HepG2 (cell line): ENCODE data around the gene BBC3. TPM values are rescaled to one million over a fixed set of nuclear protein-coding genes. Genes with fewer than 3 reads are reported as not detected.

ENCODE experiments used
- BRCA1 ChIP-seq: sonication (generic); formaldehyde crosslinking; IDR thresholded peaks from 2 replicates; pipeline ENCODE4 v1.4.0; 2020; ENCODE audit warnings: missing genetic modification reagents
- CENPX ChIP-seq: sonication (generic); formaldehyde crosslinking; IDR thresholded peaks from 2 replicates; pipeline ENCODE4 v1.9.0; 2021; ENCODE audit warnings: mild to moderate bottlenecking, missing genetic modification reagents, moderate library complexity
- DR1 ChIP-seq: sonication (generic); formaldehyde crosslinking; IDR thresholded peaks from 2 replicates; pipeline ENCODE4 v1.8.0; 2021; ENCODE audit warnings: mild to moderate bottlenecking, missing genetic modification reagents, inconsistent platforms
- FOSL1 ChIP-seq: sonication (generic); formaldehyde crosslinking; IDR thresholded peaks from 2 replicates; pipeline ENCODE4 v1.9.0; 2021; ENCODE audit warnings: missing genetic modification reagents, borderline replicate concordance
- FOXC1 ChIP-seq: sonication (generic); formaldehyde crosslinking; IDR thresholded peaks from 2 replicates; pipeline ENCODE4 v1.8.0; 2022; ENCODE audit warnings: mild to moderate bottlenecking, missing genetic modification reagents, borderline replicate concordance
- GATAD2A ChIP-seq: IDR thresholded peaks from 2 replicates; pipeline ENCODE4 v1.6.1; 2016
- HNF4G ChIP-seq, 2 experiments: sonication (generic) in 1 of 2; formaldehyde crosslinking in 1 of 2; IDR thresholded peaks; 2 replicates each; pipeline versions ENCODE4 v1.4.0 to v1.6.1; 2011 to 2020; ENCODE audit warnings: borderline replicate concordance in 2 of 2, low read depth in 2 of 2, mild to moderate bottlenecking in 2 of 2, low read length in 1 of 2, missing genetic modification reagents in 1 of 2, moderate library complexity in 1 of 2
- MLX ChIP-seq: IDR thresholded peaks from 2 replicates; pipeline ENCODE4 v1.6.1; 2016
- NCOA5 ChIP-seq: sonication (generic); formaldehyde crosslinking; IDR thresholded peaks from 2 replicates; pipeline ENCODE4 v1.4.0; 2020; ENCODE audit warnings: missing genetic modification reagents
- NR3C1 ChIP-seq: sonication (generic); formaldehyde crosslinking; IDR thresholded peaks from 2 replicates; pipeline ENCODE4 v1.4.0; 2020; ENCODE audit warnings: missing genetic modification reagents
- PHB2 ChIP-seq: fragments of 450-650 bp; IDR thresholded peaks from 2 replicates; pipeline ENCODE4 v1.6.1; 2018; ENCODE audit not compliant: partially characterized antibody
- RBM39 ChIP-seq: fragments of 200-400 bp; formaldehyde crosslinking; IDR thresholded peaks from one replicate; pipeline ENCODE4 v1.6.1; 2018; ENCODE audit warnings: antibody characterized with exemption, mild to moderate bottlenecking, low read depth, low read length; ENCODE audit not compliant: poor library complexity, severe bottlenecking
- TFE3 ChIP-seq: IDR thresholded peaks from 2 replicates; pipeline ENCODE4 v1.6.1; 2016
- TSC22D2 ChIP-seq: sonication (generic); formaldehyde crosslinking; IDR thresholded peaks from 2 replicates; pipeline ENCODE4 v1.5.1; 2020; ENCODE audit warnings: missing genetic modification reagents, mild to moderate bottlenecking, borderline replicate concordance
- ZNF30 ChIP-seq: sonication (generic); formaldehyde crosslinking; IDR thresholded peaks from 2 replicates; pipeline ENCODE4 v1.5.0; 2020; ENCODE audit warnings: mild to moderate bottlenecking, missing genetic modification reagents
- ZNF549 ChIP-seq: sonication (generic); formaldehyde crosslinking; IDR thresholded peaks from 2 replicates; pipeline ENCODE4 v1.5.0; 2020; ENCODE audit warnings: missing genetic modification reagents
- ZNF572 ChIP-seq: sonication (generic); formaldehyde crosslinking; IDR thresholded peaks from 2 replicates; pipeline ENCODE4 v1.5.1; 2020; ENCODE audit warnings: mild to moderate bottlenecking, missing genetic modification reagents
- ZNF607 ChIP-seq: sonication (generic); formaldehyde crosslinking; IDR thresholded peaks from 2 replicates; pipeline ENCODE4 v1.5.1; 2020; ENCODE audit warnings: missing genetic modification reagents, mild to moderate bottlenecking, borderline replicate concordance
- polyA plus RNA-seq, 8 experiments: library from polyadenylated mRNA; depleted of rRNA in 3 of 8; stranded (reverse) in 7 of 8; unstranded in 1 of 8; fragments of >200 nt; fragmentation: Illumina TruSeq in 4 of 8; extraction: Trizol in 4 of 8; gene quantifications; 2 replicates each; pipeline versions ENCODE4 v1.2.1 to v1.2.3, GENCODE V29; 2011 to 2016; ENCODE audit warnings: low read depth in 4 of 8, missing spikeins in 1 of 8, mixed read lengths in 1 of 8; ENCODE audit not compliant: insufficient read depth in 1 of 8
- total RNA-seq, 5 experiments: library from RNA; depleted of rRNA; stranded (reverse); fragments of >200 nt; fragmentation: Illumina TruSeq; extraction: Trizol; gene quantifications; 2 replicates each; pipeline ENCODE4 v1.2.3, GENCODE V29; 2016; ENCODE audit warnings: low read depth in 1 of 5
- TF ChIP-seq, protein P1 (sequence below): sonication (generic); formaldehyde crosslinking; IDR thresholded peaks from 2 replicates; pipeline ENCODE4 v1.5.0; 2020; ENCODE audit warnings: missing genetic modification reagents
- TF ChIP-seq, protein P2 (sequence below): fragments of 450-650 bp; IDR thresholded peaks from 2 replicates; pipeline ENCODE4 v1.6.1; 2016
- TF ChIP-seq, protein P3 (sequence below): sonication (generic); formaldehyde crosslinking; IDR thresholded peaks from 2 replicates; pipeline ENCODE4 v1.9.0; 2021; ENCODE audit warnings: missing genetic modification reagents, borderline replicate concordance

Gene BBC3
- total and polyA plus RNA-seq, 2 of the 13 experiments (the other 11 are each of a cell fraction or from before 2014, with no cell fraction given), result 6.1 to 8.8 TPM

- TF ChIP-seq, protein P1, sequence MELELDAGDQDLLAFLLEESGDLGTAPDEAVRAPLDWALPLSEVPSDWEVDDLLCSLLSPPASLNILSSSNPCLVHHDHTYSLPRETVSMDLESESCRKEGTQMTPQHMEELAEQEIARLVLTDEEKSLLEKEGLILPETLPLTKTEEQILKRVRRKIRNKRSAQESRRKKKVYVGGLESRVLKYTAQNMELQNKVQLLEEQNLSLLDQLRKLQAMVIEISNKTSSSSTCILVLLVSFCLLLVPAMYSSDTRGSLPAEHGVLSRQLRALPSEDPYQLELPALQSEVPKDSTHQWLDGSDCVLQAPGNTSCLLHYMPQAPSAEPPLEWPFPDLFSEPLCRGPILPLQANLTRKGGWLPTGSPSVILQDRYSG, result no peak
- TF ChIP-seq PHB2 (no peak), MLX (CRISPR knock-in tag) (peak; percentile 56; the same call in 1 of the 2 replicates), ZNF30 (CRISPR knock-in tag) (no peak), FOXC1 (CRISPR knock-in tag) (peak; percentile 82; the same call in 1 of the 2 replicates), BRCA1 (CRISPR knock-in tag) (no peak), RBM39 (peak; percentile 34), HNF4G (IDR thresholded peaks at IDR 0.05; ENCODE audit: borderline replicate concordance, low read depth, low read length) (0 out of 2 replicates have a peak, but pooled peaks have one; percentile 22), HNF4G (CRISPR knock-in tag; IDR thresholded peaks at IDR 0.05; ENCODE audit: borderline replicate concordance, low read depth) (no peak), CENPX (CRISPR knock-in tag) (no peak), TFE3 (CRISPR knock-in tag) (peak; percentile 83), ZNF549 (CRISPR knock-in tag) (no peak), NCOA5 (CRISPR knock-in tag) (no peak), FOSL1 (CRISPR knock-in tag) (no peak), ZNF607 (CRISPR knock-in tag) (peak; percentile 90), TSC22D2 (CRISPR knock-in tag) (no peak), ZNF572 (CRISPR knock-in tag) (peak; percentile 91; the same call in 1 of the 2 replicates), GATAD2A (CRISPR knock-in tag) (peak; percentile 64), DR1 (peak; percentile 83), NR3C1 (no peak)
- TF ChIP-seq, protein P2, sequence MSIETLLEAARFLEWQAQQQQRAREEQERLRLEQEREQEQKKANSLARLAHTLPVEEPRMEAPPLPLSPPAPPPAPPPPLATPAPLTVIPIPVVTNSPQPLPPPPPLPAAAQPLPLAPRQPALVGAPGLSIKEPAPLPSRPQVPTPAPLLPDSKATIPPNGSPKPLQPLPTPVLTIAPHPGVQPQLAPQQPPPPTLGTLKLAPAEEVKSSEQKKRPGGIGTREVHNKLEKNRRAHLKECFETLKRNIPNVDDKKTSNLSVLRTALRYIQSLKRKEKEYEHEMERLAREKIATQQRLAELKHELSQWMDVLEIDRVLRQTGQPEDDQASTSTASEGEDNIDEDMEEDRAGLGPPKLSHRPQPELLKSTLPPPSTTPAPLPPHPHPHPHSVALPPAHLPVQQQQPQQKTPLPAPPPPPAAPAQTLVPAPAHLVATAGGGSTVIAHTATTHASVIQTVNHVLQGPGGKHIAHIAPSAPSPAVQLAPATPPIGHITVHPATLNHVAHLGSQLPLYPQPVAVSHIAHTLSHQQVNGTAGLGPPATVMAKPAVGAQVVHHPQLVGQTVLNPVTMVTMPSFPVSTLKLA, result peak; percentile 76
- TF ChIP-seq, protein P3, sequence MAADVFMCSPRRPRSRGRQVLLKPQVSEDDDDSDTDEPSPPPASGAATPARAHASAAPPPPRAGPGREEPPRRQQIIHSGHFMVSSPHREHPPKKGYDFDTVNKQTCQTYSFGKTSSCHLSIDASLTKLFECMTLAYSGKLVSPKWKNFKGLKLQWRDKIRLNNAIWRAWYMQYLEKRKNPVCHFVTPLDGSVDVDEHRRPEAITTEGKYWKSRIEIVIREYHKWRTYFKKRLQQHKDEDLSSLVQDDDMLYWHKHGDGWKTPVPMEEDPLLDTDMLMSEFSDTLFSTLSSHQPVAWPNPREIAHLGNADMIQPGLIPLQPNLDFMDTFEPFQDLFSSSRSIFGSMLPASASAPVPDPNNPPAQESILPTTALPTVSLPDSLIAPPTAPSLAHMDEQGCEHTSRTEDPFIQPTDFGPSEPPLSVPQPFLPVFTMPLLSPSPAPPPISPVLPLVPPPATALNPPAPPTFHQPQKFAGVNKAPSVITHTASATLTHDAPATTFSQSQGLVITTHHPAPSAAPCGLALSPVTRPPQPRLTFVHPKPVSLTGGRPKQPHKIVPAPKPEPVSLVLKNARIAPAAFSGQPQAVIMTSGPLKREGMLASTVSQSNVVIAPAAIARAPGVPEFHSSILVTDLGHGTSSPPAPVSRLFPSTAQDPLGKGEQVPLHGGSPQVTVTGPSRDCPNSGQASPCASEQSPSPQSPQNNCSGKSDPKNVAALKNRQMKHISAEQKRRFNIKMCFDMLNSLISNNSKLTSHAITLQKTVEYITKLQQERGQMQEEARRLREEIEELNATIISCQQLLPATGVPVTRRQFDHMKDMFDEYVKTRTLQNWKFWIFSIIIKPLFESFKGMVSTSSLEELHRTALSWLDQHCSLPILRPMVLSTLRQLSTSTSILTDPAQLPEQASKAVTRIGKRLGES (CRISPR knock-in tag), result no peak
Observed at GRCh38 chr19:47231215-47232054, 436 bp upstream of the BBC3 start (continued).
